Tibial nerve (tissue), 4 donors: ENCODE data around the gene MNS1. TPM values are rescaled to one million over a fixed set of nuclear protein-coding genes. Genes with fewer than 3 reads are reported as not detected.
A peak's percentile ranks its signal among the peaks of the same experiment; 100 is the strongest.

Source experiments
- DNase-seq, 2 donors: peaks; one replicate each; pipeline ENCODE4 v3.0.0-alpha.2; 2019; ENCODE audit warnings: low spot score in 2 of 2
- H3K27ac ChIP-seq, 4 donors: fragments of 200-600 bp; sonication (generic) in 3 of 4; one replicate each; pipeline ENCODE4 v1.5.1; 2017 to 2019; ENCODE audit warnings: mild to moderate bottlenecking in 1 of 4
- H3K27me3 ChIP-seq, 2 donors: fragments of 200-600 bp; sonication (generic) in 1 of 2; one replicate each; pipeline versions ENCODE4 v1.5.1 to v1.6.0; 2017 to 2019
- H3K36me3 ChIP-seq, 3 donors: fragments of 200-600 bp; sonication (generic); one replicate each; pipeline ENCODE4 v1.5.1; 2018 to 2019
- H3K4me1 ChIP-seq, 4 donors: fragments of 200-600 bp; sonication (generic) in 3 of 4; one replicate each; pipeline ENCODE4 v1.5.1; 2017 to 2019
- H3K4me3 ChIP-seq, 4 donors: fragments of 200-600 bp; sonication (generic) in 3 of 4; one replicate each; pipeline ENCODE4 v1.5.1; 2017 to 2019; ENCODE audit warnings: mild to moderate bottlenecking in 1 of 4, moderate library complexity in 1 of 4
- H3K9me3 ChIP-seq, 4 donors: fragments of 200-600 bp; sonication (generic) in 3 of 4; one replicate each; pipeline ENCODE4 v1.5.1; 2017 to 2019
- EP300 ChIP-seq, 2 donors: sonication (generic); formaldehyde crosslinking; IDR thresholded peaks; one replicate each; pipeline ENCODE4 v1.6.1; 2017; ENCODE audit warnings: antibody characterized with exemption in 2 of 2, mild to moderate bottlenecking in 1 of 2
- POLR2A ChIP-seq, 2 donors: fragments of 450-650 bp; IDR thresholded peaks; one replicate each; pipeline ENCODE4 v1.6.1; 2017; ENCODE audit warnings: antibody characterized with exemption in 2 of 2, mild to moderate bottlenecking in 2 of 2, moderate library complexity in 2 of 2
- WGBS, 2 donors: methylation state at CpG; one replicate each; pipeline ENCODE4 v1.1.5; 2018; 5-methylcytosine and 5-hydroxymethylcytosine counted together
- total RNA-seq, 4 donors: library from RNA; depleted of rRNA; stranded (reverse); fragments of >200 nt; gene quantifications; one replicate each; pipeline ENCODE4 v1.1.0, GENCODE V29; 2016
- TF ChIP-seq, protein P1 (sequence below), 5 experiments: fragments of 200-600 bp in 3 of 5; fragments of 450-650 bp in 2 of 5; sonication (generic) in 3 of 5; IDR thresholded peaks; one replicate each; pipeline ENCODE4 v1.5.1; 2016 to 2019; ENCODE audit warnings: antibody characterized with exemption in 5 of 5, mild to moderate bottlenecking in 3 of 5, moderate library complexity in 2 of 5

The MNS1 gene, protein sequence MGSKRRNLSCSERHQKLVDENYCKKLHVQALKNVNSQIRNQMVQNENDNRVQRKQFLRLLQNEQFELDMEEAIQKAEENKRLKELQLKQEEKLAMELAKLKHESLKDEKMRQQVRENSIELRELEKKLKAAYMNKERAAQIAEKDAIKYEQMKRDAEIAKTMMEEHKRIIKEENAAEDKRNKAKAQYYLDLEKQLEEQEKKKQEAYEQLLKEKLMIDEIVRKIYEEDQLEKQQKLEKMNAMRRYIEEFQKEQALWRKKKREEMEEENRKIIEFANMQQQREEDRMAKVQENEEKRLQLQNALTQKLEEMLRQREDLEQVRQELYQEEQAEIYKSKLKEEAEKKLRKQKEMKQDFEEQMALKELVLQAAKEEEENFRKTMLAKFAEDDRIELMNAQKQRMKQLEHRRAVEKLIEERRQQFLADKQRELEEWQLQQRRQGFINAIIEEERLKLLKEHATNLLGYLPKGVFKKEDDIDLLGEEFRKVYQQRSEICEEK
- total RNA-seq = 1 to 10 TPM; 1.4 to 4.6 (median 2.1) TPM

DNA sequence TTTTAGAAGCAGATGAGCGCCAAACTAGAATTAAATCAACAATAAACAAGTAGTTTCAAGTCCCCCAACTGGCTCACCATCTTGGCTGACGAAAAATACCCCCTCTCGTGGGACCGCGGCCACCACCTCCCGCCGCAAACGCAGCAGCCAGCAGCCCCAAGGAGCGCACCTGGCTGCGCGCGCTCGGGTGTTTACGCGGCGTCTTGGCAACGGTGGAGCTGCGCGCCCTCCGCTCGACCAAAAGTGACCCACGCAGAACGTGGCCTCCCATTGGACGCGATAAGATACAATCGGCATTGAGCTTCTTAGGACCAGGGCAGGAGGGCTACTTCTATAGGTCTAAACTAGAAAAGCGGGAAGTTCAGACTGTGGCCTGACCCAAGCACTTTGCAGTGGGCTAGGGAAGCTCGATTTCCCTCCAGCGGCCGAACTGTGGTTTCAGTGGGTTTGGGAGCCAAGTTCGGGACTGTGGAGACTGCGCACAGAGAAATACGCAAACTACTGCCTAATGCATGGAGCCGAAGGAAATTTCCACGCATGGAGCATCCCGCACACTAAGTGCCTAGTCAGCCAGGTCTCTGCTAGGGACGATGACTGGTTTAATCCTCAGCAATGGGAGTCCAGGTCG lies at the start of gene MNS1:
MNS1 (minus strand) TSS at position 245 of the 628 bp plus-strand sequence; CDS start at position 80, 165 bp downstream.
- Histone ChIP-seq H3K36me3 (no peaks in the 10 kb centered on the region), H3K9me3 (no peaks in the 10 kb centered on the region), H3K4me1 (peaks cover 0 to 20% (median 5%) of the 10 kb centered on the region in 4 donors), H3K27ac (peak within 1 kb of the TSS; percentile 13 to 79 (median 38)), H3K27me3 (no peaks in the 10 kb centered on the region), H3K4me3 (peak within 1 kb of the TSS; percentile 61 to 76 (median 66))
- WGBS, 2 donors = 1 to 5% methylated on average over 28 to 36 of the region's 38 CpGs
- no peak for TF ChIP-seq POLR2A (IDR thresholded peaks at IDR 0.05)
- TF ChIP-seq, protein P1, sequence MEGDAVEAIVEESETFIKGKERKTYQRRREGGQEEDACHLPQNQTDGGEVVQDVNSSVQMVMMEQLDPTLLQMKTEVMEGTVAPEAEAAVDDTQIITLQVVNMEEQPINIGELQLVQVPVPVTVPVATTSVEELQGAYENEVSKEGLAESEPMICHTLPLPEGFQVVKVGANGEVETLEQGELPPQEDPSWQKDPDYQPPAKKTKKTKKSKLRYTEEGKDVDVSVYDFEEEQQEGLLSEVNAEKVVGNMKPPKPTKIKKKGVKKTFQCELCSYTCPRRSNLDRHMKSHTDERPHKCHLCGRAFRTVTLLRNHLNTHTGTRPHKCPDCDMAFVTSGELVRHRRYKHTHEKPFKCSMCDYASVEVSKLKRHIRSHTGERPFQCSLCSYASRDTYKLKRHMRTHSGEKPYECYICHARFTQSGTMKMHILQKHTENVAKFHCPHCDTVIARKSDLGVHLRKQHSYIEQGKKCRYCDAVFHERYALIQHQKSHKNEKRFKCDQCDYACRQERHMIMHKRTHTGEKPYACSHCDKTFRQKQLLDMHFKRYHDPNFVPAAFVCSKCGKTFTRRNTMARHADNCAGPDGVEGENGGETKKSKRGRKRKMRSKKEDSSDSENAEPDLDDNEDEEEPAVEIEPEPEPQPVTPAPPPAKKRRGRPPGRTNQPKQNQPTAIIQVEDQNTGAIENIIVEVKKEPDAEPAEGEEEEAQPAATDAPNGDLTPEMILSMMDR (IDR thresholded peaks at IDR 0.05) = no peak
- peak; percentile 28 to 71 for TF ChIP-seq EP300 (IDR thresholded peaks at IDR 0.05)
- DNase-seq = peak; percentile 77 to 91

DNA sequence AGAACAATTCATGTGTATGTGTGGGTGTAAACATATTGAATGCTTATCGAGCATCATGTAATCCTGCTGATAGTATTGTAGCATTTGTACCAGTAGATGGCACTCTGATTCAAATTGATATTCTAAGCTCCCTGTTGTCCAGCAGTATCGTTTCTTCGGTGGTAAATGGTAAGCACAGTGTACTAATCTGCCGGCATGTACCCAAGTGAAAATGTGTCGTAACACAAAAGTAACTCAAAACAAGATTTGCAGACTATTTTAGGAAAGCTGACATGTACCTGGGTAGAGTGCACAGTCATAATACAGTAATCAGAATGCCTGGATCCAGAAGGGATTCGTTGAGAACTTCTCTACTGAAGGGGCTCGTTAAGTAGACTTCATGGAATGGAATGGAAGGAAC lies 31.7 kb upstream of the MNS1 start:
- H3K4me3 ChIP-seq = no peak overlapping the region
- 31 to 34% methylated on average over 7 of the region's 7 CpGs for WGBS, 2 donors
- no peaks in the 10 kb centered on the region for H3K36me3 ChIP-seq
- TF ChIP-seq POLR2A (IDR thresholded peaks at IDR 0.05) = no peak
- TF ChIP-seq, protein P1 (IDR thresholded peaks at IDR 0.05) = peak; percentile 56 to 75 (median 65)
- no peak overlapping the region for H3K27ac ChIP-seq
- DNase-seq = peak in 1 of 2 donors; percentile 46
- peaks cover 0 to 3% (median 0%) of the 10 kb centered on the region in 4 donors for H3K4me1 ChIP-seq
- H3K9me3 ChIP-seq = peaks cover 0 to 5% (median 0%) of the 10 kb centered on the region in 4 donors
- no peaks in the 10 kb centered on the region for H3K27me3 ChIP-seq

DNA sequence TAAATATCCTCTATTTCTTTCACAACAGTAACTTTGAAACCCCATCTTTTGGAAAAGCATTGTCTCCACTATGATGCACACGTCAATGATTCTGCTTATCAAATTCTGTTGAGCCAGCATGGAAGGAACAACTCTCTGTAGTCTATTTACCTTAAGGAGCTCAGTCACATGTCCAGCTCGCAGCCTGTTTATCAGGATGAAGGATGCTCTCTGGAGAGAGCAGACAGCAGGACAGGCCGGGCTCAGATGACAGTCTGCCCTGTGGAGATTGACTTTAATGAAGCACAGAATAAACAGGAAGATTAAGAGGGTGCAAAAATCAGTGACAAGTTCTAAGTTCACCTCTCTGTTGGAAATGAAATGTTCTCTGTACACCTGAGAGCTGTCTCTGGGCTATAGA lies 30.6 kb upstream of the MNS1 start:
- Histone ChIP-seq H3K27me3 (no peaks in the 10 kb centered on the region), H3K4me3 (no peak overlapping the region), H3K27ac (no peak overlapping the region), H3K4me1 (peaks cover 0 to 3% (median 0%) of the 10 kb centered on the region in 4 donors), H3K36me3 (no peaks in the 10 kb centered on the region), H3K9me3 (no peaks in the 10 kb centered on the region)
- no peak for DNase-seq
- 68% methylated on average over 3 of the region's 3 CpGs for WGBS, 2 donors
- TF ChIP-seq, protein P1 (IDR thresholded peaks at IDR 0.05) = no peak
- TF ChIP-seq POLR2A (IDR thresholded peaks at IDR 0.05) = no peak
- TF ChIP-seq EP300 (IDR thresholded peaks at IDR 0.05) = no peak

DNA sequence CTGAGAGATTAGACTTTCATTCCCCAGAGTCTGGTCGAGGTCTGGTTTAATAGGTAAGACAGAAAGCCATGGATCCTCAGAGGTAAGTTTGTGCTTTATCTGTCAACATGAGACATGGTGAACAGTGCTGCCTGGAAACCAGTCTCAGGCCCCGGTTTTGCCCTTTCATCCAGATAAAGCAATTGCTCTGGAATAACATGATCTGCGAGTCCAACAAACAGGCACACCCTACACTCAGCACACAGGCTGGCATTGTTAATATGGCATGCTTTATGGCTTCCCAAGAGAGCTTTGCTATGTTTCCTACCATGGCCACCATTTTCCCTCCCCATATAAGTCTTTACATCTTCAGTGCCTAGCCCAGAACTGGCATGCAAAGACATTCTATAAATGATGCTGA lies 30.1 kb upstream of the MNS1 start:
- no peak for DNase-seq
- Histone ChIP-seq H3K36me3 (no peaks in the 10 kb centered on the region), H3K4me1 (peaks cover 0 to 3% (median 0%) of the 10 kb centered on the region in 4 donors), H3K27ac (no peak overlapping the region), H3K9me3 (no peaks in the 10 kb centered on the region), H3K4me3 (no peak overlapping the region), H3K27me3 (no peaks in the 10 kb centered on the region)
- 48% methylated on average over 3 of the region's 3 CpGs for WGBS, 2 donors
- TF ChIP-seq POLR2A (IDR thresholded peaks at IDR 0.05) (no peak), EP300 (IDR thresholded peaks at IDR 0.05) (no peak)
- TF ChIP-seq, protein P1 (IDR thresholded peaks at IDR 0.05) = no peak
